GM19025 (cell line): Measurements from ENCODE around the gene DLG1.
"Not testable (repeated sequence)": the region's sequence is repeated elsewhere in the genome, so short reads cannot be mapped to it uniquely, and the experiment has no call there.

Source experiments
- ATAC-seq: cut with Tn5 transposase; IDR thresholded peaks from one replicate; pipeline ENCODE4 v1.9.1; 2021; ENCODE audit warnings: mild to moderate bottlenecking, low read depth, moderate library complexity; ENCODE audit not compliant: unreplicated experiment

DLG1 gene

DNA sequence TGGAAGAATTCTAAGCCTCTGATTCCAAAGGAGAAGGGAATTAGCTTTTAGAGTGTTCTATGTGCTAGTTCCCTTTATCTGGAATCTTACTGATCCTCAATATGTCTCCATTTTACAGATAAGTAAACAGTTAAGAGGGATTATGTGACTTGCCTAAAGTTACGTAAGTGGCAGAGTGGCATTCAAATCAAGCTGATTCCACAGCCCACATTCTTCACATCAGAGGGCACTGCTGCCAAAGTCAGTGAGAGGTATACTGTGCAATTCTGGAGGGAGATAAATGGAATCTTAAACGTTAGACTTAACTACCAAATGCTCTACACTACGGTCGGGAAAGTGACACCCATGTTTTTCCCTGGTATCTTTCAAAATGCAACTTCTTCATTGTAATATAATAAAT, 257.8 kb downstream of the DLG1 start:
- no peak for ATAC-seq

DNA sequence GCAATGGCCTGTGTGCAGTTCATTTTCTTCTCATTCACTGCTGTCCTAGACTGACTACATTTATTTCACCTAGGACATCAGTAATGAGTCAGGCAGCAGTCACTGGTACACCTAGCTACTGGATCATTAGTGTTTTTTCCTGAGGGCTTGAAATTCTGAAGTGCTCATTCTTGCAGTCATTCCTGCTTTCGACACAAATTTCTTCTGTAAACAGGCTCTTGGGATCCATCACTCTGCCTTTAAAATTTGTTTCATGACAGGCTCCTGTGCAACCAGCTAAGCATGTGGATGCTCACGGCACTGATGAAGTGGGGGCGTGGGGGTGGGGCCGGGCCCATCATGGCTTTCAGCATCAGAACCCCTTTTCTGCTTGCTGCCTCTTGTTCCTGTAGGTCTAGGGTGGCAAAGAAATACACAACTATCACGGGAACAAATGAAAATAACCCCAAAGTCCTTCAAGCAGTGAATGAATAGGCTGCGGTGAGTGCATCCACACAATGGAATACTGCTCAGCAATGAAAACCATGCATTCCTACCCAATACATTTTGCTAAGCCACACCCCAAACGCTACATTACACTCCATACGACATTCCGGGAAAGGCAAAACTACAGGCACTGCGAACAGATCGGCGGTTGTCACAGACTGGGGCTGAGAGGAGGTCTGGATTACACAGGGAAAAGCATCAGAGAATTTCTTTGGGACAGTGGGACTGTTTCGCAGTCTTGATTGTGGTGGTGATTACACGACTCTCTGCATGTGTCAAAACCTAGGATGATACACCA, 259.5 kb downstream of the DLG1 start:
- no peak for ATAC-seq

DNA sequence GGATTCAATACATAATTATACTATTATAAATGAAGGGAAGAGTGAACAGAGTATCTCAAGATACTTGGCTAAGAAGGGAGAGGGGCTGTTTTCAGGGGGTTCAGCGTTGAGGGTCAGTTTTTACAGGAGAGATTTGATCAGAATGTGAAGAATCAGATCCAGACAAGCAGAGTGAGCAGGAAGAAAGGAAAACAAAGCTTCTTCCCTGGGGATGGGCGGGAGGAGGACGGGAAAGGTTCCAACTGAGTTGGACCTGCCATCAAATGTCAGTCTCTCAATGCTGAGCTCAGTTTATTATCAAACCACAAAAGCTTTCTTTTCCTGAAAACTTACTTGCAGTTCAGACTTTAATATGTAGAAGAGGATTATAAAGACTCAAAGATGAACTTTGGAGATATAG, 262.8 kb downstream of the DLG1 start:
- no peak for ATAC-seq

DNA sequence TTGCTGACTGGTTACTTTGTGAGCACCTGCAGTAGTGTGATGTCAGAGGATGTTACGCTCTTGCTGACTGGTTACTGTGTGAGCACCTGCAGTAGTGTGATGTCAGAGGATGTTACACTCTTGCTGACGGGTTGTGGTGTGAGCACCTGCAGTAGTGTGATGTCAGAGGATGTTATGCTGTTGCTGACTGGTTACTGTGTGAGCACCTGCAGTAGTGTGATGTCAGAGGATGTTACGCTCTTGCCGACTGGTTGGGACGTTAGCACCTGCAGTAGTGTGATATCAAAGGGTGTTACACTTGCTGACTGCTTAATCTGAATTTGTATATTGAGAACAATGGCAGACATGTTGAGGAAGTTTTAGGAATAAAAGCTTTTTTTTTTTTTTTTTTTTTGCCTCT, 263.6 kb downstream of the DLG1 start:
- ATAC-seq: not testable (repeated sequence)

DNA sequence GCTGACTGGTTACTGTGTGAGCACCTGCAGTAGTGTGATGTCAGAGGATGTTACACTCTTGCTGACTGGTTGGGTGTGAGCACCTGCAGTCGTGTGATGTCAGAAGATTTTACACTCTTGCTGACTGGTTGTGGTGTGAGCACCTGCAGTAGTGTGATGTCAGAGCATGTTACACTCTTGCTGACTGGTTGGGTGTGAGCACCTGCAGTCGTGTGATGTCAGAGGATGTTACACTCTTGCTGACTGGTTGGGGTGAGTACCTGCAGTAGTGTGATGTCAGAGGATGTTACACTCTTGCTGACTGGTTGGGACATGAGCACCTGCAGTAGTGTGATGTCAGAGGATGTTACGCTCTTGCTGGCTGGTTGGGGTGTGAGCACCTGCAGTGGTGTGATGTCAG, 264.6 kb downstream of the DLG1 start:
- ATAC-seq: not testable (repeated sequence)

DNA sequence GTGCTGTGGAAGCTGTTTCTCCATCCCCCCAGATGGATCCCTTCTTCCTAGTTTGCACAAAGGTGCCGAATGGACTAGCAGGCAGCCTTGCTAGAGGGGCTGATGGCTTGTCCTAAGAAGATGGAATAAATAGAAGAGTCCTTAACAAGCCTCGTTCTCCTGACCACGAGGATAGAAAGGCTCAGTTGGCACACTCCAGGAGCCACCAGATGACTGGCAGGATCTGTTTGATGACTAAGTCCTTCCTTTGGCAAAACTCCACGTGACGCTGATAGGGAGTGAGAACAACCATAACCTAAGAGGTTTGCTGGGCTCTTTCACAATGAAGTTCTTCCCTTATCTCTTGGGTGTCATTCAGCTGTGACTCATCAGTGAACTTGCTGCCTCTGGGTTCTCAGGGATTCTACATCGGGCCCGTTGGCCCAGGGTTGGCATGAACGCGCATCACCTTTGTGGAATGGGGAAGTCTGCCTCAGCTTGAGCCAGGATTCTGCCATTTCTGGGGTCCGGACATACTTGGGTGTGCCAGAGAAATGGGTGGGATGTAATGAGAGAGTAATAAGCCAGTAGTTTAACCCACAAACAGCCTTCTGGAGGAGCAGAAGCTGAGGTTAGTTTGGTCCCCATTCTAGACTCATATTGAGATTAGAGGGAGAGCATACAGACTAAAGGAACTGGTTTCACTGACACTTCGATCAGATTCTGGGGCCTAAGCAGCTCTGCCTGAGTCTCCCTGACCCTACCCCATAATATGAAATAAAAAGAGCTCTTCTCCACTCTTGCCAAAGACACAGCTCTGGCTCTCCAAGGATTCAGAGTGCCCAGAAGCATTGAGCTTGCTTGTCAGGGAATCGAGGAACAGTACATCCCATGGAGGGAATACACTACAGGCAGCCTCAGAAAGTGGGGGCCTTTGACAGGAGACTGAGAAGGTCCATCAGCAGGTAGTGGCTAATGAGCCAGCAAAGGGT, 266.8 kb downstream of the DLG1 start:
- no peak for ATAC-seq

DNA sequence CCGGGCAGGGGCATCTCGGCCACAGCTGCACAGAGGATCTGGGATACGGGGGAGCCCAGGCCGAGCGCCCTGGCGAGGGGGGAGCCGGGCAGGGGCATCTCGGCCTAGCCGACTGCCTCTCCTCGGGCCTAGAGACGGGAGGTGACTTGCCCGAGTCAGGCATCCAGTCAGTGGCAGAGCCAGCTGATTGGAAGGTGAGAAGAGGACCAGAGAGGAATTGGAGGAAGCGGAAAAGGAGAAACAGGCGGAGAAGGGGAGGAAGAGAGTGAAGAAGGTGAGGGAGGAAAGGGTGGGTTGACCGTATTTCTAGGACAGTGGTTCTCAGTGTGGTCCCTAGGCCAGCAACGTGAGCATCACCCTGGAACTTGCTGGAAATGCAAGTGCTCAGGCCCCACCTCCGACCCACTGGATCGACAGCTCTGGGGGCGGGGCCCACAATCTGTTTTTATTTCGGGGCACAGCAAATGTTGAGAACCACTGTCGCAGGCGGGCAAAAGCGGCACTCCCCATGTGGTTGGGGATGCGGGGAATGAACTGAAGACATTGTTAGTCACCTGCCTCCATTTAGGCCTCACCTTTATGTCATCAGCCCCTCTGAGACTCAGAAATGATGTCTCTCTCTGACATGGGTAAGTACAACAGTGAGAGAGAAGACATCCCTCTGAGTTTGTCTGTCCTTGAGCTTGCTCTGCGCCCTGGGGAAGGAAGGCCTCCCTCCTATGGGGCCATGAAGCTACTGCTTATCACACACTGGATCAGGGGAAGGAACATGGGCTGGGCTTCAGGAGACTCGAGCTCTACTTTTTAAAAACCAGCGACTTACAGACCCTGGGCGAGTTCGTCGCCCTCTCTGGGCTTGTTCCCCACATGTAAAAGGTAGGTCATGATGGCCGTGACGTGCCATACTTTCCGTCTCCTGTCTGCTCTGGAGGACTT, 267.8 kb downstream of the DLG1 start:
- ATAC-seq: no peak

DNA sequence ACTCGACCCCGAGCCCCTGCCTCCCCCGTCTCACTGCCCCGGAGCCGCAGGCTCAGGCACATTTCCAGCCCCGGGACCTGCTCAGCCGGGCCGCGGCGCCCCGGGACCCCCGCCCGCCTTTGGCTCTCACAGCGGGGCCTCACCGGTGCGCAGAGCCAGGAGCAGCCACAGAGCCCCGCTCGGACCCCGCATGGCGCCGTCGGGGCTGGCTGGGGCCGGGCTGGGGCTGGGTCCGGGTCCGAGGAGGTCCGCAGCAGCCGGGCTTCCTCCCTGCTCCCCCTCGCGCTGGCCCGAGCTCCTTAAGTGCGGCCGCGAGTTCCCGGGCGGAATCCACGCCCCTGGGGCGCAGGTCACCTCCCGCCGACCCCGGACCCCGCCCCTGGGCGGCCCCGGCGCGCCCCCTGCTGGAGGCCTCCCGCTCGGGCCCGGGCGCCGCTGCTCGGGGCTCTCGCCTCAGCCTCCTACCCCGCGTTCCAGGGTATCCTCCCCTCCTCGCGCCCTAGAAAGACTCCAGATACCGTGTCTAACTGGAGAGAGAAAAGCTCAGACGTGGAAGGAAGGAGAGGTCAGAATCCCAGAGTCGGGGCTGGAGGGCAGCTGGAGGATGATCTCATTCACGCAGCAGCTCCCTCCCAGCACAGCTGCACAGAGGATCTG, 268.8 kb downstream of the DLG1 start, which contains the start of gene MELTF:
Gene MELTF (minus strand): TSS at position 307 of the 657 bp plus-strand sequence. CDS start 115 bp downstream, at position 192.
- ATAC-seq: peak; percentile 79

DNA sequence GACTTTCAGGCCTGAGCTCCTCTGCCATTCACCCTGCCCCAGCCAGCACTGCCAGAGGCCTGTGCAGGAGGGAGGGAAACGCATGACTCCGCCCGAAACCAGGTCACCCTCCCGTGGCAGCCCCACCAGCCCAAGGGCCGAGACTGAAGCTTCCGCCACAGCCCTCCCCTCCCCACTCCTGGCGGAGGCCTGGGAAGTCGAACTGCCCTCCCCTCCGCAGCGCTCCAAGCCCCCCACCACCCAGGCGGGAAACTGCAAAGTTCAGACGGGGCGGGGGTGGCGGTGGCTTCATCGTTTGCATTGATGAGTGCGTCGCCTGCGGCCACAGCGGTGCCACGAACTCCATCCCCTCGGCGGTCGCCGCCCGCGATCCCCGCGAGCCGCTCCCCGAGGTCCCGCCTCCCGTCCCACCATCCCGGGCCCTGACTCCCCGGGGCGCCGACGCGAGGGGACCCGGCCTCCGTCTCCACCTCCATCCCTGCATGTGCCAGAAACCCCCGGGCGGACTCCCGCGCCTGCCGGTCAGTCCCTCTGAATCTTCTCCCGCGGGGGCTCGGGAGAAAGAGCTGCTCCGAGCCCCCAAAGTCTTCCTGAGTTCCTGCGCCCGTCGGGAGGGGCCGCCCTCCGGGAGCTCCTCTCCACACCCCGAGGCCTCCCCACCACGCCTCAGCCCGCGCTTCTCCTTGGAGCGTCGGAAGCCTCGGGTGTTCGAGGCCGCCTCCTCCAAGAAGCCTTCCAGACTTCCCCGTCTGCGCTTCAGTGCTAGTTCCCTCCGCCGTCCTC, 269.5 kb downstream of the DLG1 start:
- peak; percentile 5 for ATAC-seq

DNA sequence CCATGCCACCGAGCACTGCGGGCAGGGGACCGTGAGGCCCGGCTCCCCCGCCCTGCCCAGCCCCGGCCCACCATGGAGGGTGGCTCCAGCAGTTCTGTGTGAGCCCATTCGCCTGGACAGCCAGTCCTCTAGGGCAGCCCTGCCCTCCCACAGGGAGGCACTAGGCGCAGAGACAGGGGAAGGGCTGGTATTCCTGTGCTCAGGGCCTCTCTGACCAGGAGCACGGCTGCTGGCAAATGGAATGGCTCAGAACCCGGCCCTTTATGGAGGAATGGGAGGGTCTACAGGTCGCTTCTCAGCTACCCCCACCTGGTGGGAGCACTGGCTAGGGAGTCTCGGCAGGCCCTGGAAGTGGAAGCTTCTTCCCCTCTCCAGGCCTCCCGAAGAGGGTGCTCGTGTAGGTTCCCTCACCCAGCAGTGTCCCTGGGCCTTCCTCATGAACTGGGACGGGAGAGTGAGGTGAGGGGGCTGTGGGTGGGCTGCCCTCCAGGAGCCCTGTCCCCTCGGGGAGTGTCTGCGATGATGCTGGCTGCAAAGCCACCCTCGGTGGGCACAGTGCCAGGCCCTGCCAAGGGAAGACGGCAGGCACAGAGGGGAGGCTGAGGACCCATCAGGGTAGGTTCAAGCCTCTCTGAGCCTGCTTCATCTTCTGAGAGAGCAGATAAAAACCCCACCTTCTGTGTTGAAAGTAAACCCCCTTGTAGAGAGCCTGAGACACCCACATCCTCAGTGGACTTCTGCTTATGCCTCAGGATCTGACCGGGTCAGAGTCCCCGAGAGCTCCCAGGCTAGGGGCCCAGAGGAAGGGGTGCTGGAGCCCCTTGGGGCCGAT, 270.3 kb downstream of the DLG1 start:
- no peak for ATAC-seq

DNA sequence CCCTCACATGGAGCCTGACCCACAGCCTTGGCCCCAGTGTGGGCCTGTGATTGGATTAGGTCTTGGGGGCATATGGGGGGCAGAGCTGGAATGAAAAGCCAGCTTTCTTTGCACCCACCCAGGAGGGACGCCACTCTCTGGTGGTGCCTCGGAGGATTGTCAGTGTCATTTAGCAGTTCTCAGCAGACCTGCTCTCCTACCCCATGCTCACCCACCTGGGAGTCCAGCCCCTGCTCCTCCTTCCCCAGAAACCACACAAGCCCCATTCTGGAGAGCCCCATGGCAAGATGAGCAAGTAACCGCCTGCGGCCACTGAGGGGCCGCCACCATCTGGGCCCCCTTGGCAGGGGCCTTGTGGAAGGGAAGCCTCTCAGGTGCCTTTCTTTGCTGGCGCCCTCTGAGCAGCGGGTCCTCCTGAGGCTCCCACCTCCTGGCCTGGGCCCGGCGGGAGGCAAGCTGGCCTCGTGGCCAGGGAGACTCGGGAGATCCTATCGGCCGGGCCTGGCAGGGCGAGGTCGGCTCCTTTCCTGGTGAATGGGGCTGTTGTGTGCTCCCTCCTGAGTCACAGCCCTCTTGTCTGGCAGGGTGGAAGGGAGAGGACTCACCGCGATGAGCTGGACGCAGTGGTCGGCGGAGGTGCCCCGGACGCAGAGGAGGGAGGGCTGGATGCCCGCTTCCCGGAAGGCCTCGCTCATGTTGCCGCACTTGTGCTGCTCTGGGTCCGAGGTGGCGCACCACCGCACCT, 271.1 kb downstream of the DLG1 start:
- no peak for ATAC-seq

DNA sequence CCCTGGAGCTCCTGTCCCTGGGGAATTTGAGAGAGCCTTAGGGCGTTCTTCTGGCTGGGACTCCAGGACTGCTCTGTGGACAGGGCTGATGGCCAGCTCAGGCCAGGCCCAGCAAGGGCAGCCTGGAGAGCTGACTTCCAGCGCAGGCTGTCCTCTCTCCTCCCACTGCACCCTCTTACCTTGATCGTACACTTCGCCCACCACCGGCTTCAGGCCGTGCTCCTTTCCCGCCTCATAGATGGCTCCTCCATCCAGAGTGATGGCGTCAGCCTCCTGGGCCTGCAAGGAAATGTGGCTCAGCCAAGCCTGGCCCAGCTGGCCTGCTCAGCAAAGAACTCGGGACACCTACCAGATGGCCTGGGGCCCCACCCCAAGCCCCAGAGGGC, 271.9 kb downstream of the DLG1 start:
- ATAC-seq: no peak

DNA sequence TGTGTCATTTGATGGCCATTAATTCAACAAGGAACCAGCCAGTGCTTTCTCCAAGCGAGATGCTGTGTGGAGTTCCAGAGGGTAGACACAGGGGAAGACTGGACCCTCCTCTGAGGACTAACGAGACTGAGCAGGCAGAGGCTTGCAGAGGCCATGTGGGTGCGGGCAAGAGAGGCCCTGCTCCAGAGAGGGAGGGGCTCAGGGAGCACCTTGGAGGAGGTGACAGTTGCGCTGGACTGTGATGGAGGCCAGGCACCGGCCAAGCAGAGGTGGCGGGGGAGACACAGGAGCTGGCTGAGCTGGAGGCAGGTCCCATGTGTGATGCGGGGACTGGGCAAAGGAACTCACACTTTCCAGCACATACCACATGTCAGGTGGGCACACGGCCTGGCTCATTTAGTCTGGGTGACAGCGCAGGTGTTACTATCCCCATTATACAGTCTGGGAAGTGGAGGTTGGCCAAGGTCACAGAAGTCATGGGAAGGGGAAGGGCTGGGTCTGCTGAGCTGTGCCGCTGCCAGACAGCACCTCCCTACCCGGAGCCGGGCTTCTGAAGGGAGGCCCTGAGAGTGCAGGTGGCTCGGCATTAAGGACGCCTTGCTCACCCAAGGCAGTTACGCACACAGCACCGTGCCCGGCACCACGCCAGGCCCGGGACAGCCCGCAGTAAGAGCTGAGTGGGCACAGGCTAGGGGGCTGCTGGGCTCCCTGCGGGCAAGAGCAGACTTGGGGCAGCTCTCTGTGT, 272.5 kb downstream of the DLG1 start:
- no peak for ATAC-seq

DNA sequence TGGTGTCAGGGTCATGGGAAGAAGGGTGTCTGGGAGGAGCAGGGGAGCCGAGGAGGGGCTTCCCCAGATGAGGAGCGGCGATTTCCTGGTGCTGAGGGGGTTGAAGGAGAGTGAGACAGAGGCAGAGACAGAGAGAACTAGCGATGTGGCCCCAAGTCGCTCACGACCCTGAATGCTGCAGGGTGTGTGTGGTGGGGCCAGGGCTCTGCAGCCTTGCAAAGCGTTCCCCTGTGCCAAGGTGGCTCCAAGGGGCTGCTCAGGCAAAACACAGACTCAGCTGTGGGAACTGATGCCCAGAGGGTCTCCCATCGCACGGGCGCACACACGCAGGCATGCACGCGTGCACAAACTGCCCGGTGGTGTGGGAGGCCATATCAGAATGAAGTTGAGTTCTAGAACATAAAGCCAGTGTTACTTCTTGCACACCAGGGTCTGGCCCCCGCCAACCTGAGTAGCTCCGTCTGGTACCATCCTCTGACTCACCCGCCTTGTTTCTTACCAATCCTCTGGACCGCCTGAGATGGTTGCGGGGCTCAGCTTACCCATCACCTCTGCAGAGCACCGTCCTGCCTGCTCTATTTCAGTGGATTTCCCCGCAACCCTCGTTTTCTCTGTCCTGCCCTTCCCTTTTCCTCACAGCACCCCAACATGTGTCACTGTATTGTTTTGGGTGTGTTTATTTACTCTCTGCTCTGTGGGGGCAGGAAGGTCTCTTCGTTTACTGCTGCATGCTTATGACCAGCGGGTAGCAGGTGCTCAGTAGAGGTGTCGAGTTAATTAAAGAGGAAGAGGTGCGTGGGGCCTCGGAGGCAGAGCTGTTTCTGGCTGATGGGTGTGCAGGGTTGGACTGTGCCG, 273.3 kb downstream of the DLG1 start:
- ATAC-seq: no peak

DNA sequence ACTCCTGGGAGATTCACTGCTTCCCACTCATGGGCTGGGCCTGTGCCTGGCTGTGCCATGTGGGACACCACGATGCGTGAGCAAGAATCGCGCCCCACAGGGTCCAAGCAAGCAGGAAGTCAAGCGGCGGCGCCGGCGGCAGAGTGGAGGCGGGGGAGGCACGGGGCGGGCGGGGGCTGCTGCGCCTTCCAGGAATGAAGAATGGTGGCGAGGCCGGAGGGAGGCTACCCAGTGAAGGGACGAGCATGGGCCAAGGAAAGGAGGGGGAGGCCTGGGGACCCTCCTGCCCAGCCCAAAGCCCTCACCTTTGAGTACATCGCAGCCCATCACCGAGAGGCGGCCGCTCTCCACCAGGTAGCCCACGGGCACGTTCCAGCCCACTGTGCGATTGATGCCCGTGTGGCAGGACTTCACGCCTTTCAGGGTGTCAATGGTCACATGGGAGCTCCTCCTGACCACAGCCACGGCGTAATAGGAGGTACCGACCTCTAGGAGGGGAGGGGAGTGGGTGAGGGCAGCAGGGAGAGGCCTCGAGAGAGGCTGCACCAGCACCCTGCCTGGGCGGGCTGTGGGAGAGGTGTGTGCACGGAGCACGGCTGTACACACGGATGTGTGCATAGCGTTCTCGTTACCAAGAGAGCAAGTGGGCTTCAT, 274.3 kb downstream of the DLG1 start:
- no peak for ATAC-seq
